CD4-positive, alpha-beta T cell treated with Interleukin-21 for 1 hour (primary cell): ENCODE data around the gene ZFPM1.
A peak's percentile ranks its signal among the peaks of the same experiment; 100 is the strongest.

Experiments
- DNase-seq: peaks from one replicate; pipeline ENCODE4 v3.0.0-alpha.2; 2020

The ZFPM1 gene

GRCh38 chr16:88531346-88531745 is 78.3 kb downstream of the ZFPM1 start:
- no peak for DNase-seq

GRCh38 chr16:88531931-88532433 is 78.9 kb downstream of the ZFPM1 start:
- no peak for DNase-seq

GRCh38 chr16:88532434-88533241 is 79.6 kb downstream of the ZFPM1 start:
- DNase-seq = no peak

- no peak for DNase-seq
Measured at GRCh38 chr16:88533381-88533917, 80.4 kb downstream of the ZFPM1 start.

GRCh38 chr16:88533932-88534637 is 81.0 kb downstream of the ZFPM1 start:
- peak; percentile 83 for DNase-seq

- peak; percentile 38 for DNase-seq
Measured at GRCh38 chr16:88534638-88535190, 81.6 kb downstream of the ZFPM1 start.

GRCh38 chr16:88535191-88535856 is 82.2 kb downstream of the ZFPM1 start:
- DNase-seq = no peak

GRCh38 chr16:88535857-88536222 is 82.8 kb downstream of the ZFPM1 start:
- no peak for DNase-seq

- DNase-seq = no peak
Measured at GRCh38 chr16:88536510-88536909, 83.4 kb downstream of the ZFPM1 start.

- no peak for DNase-seq
Measured at GRCh38 chr16:88536971-88537751, 84.1 kb downstream of the ZFPM1 start.

- no peak for DNase-seq
Measured at GRCh38 chr16:88537859-88538258, 84.8 kb downstream of the ZFPM1 start.

GRCh38 chr16:88538366-88539060 is 85.4 kb downstream of the ZFPM1 start:
- DNase-seq = no peak

GRCh38 chr16:88539261-88539651 is 86.2 kb downstream of the ZFPM1 start:
- no peak for DNase-seq

GRCh38 chr16:88539652-88540345 is 86.7 kb downstream of the ZFPM1 start:
- no peak for DNase-seq

- no peak for DNase-seq
Measured at GRCh38 chr16:88540346-88540977, 87.4 kb downstream of the ZFPM1 start.

- no peak for DNase-seq
Measured at GRCh38 chr16:88541831-88542616, 88.9 kb downstream of the ZFPM1 start.

- DNase-seq = no peak
Measured at GRCh38 chr16:88543230-88543813, 90.2 kb downstream of the ZFPM1 start.

- no peak for DNase-seq
Measured at GRCh38 chr16:88545781-88546180, 92.7 kb downstream of the ZFPM1 start.
